Epithelial cell of esophagus (primary cell): ENCODE data around the gene ERMN.

Experiments used
- DNase-seq: peaks from one replicate; pipeline ENCODE4 v3.0.0; 2010; ENCODE audit warnings: low read depth
- H3K4me3 ChIP-seq: 2 replicates; pipeline ENCODE4 v1.5.1; 2011; ENCODE audit warnings: mild to moderate bottlenecking, low read length, control low read depth
- TF ChIP-seq, protein P1 (sequence below): IDR thresholded peaks from 2 replicates; pipeline ENCODE4 v1.5.1; 2011; ENCODE audit warnings: low read depth, mild to moderate bottlenecking, low read length, control low read depth, inconsistent platforms; ENCODE audit not compliant: insufficient read depth; ENCODE audit errors: missing control alignments

Gene ERMN

DNA sequence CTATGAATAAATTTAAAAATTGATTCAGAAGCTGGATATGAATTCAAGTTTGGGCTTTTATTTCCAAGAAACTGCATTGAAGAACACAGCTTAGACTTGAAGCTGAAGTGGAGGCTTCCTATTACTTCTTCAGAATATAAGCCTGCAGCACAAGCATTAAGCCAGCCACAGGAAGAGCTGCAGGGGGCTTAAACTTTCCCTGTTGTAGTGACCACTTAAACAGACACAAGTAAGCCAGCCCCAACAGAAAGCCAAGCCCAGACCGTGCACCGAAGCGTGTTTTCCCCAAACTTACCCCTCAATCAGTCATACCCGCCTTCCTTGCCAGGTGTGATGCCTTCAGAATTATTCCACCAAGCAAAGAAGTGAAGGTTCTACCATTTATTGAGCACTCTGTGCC lies 28.7 kb downstream of the ERMN start:
- DNase-seq = no peak
- no peak overlapping the region for H3K4me3 ChIP-seq
- TF ChIP-seq, protein P1, sequence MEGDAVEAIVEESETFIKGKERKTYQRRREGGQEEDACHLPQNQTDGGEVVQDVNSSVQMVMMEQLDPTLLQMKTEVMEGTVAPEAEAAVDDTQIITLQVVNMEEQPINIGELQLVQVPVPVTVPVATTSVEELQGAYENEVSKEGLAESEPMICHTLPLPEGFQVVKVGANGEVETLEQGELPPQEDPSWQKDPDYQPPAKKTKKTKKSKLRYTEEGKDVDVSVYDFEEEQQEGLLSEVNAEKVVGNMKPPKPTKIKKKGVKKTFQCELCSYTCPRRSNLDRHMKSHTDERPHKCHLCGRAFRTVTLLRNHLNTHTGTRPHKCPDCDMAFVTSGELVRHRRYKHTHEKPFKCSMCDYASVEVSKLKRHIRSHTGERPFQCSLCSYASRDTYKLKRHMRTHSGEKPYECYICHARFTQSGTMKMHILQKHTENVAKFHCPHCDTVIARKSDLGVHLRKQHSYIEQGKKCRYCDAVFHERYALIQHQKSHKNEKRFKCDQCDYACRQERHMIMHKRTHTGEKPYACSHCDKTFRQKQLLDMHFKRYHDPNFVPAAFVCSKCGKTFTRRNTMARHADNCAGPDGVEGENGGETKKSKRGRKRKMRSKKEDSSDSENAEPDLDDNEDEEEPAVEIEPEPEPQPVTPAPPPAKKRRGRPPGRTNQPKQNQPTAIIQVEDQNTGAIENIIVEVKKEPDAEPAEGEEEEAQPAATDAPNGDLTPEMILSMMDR = no peak

DNA sequence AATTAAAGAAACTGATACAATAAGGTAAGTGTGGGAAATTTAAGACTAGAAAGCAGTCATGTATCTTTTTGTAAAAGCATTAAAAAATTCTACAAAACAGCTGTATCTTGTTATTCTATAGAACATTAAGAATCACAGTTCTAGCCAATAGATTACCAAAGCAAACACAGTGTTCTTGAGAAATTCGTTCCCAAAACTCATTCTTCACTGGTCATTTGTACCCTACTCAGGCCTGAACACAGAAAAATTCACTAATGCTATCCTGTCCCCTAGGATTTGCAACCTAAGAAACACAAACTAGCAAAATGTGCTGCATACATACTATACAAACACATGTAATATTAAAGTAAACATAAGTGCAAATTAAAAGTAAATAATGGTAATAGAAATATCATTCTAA lies 29.1 kb downstream of the ERMN start:
- DNase-seq = no peak
- H3K4me3 ChIP-seq = no peak overlapping the region
- TF ChIP-seq, protein P1 = no peak

DNA sequence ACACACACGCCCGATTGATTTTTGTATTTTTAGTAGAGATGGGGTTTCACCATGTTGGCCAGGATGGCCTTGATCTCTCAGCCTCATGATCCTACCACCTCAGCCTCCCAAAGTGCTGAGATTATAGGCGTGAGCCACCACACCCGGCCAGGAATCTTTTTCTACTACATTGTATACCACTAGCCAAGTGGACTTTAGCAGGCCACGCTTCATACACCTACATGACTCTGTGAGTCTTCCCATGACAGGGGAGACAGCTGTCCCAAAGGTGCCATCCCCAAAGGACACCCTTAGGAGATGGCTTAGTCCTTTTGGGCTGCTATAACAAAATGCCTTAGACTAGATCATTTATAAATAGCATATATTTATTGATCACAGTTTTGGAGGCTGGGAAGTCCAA lies 32.8 kb downstream of the ERMN start:
- no peak for DNase-seq
- TF ChIP-seq, protein P1 = no peak
- no peak overlapping the region for H3K4me3 ChIP-seq

DNA sequence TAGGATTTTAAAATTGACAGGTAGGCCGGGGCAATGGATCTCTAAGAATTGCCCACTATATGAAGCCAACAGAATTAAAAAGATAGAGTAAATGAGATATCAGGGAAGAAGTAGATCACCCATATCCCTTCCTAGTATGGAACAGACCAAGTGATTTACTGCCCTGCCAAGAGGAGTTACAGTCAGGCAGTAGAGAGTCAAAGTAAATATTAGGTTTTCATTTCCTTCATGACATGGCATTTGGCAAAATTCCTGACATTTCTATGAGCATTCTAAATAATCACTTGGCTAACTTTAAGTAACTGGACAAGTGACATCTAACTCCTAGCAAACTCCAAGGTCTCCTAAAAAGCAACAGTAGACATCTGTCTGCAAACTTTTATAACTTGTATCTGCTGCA lies 34.6 kb downstream of the ERMN start:
- TF ChIP-seq, protein P1 = no peak
- DNase-seq = no peak
- no peak overlapping the region for H3K4me3 ChIP-seq

DNA sequence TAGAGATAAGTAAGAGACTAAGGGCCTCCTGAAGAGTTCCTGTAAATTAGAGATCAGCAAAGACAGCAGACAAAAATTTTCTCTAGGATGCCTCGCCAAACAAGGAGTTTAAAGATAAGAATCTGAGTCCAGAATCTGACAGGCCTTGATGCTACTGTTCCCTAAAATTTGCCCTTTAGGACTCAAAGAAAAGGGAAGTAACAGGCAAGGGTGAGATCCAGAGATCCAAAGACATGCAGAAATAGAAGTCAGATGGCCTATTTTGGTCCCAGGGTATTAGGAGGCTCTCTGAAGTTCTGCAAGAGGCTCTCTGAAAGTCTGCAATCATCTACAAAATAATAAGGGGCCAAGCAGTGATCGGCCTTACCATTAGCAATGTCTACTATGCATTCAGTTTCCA lies 35.1 kb downstream of the ERMN start:
- TF ChIP-seq, protein P1 = no peak
- no peak for DNase-seq
- no peak overlapping the region for H3K4me3 ChIP-seq

DNA sequence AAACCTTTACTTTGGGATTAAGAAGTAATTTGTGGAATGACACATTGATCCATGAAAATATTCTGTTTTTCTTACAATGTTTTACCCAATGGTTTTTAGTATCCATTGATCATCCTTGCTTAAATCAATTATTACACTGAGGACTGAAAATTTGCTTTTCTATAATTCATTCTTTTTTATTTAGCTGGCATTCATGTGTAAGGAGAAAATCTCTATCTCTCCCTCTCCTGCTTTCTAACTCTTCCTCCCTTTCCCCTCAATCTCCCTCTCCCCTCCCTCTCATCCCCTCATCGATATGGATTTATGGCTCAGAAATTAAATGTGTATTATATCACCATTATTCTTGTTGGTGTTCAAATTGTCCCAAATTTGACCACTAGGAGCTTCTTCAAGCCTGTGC lies 38.5 kb downstream of the ERMN start:
- TF ChIP-seq, protein P1 = no peak
- H3K4me3 ChIP-seq = no peak overlapping the region
- no peak for DNase-seq

DNA sequence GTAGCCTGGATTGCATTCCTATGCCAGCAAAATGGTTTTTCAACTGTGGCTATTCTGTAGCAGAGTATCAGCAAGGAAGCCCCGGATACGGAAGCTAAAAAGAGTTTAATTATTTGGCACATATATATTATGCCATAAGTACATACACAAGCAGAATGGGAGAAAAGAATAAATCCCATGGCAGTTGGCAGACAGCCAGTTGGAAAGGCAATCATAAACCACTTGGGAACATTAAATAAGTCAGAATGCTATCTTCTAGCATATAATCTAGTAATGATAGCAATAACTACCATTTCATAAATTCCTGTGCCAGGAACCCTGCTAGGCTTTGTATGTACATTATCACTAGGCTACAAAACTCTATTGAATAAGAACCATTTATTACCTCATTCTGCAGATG lies 42.2 kb downstream of the ERMN start:
- no peak overlapping the region for H3K4me3 ChIP-seq
- DNase-seq = no peak
- TF ChIP-seq, protein P1 = no peak
